Omental fat pad (tissue), 4 donors: ENCODE data around the gene LRPAP1. TPM values are rescaled to one million over a fixed set of nuclear protein-coding genes. Genes with fewer than 3 reads are reported as not detected.
"Not testable (repeated sequence)": the region's sequence is repeated elsewhere in the genome, so short reads cannot be mapped to it uniquely, and the experiment has no call there.

ENCODE experiments used
- ATAC-seq: fragments of 150-250 bp; one replicate; pipeline ENCODE4 v1.9.1; 2016; ENCODE audit warnings: mild to moderate bottlenecking, moderate library complexity; ENCODE audit not compliant: low FRiP score
- DNase-seq: peaks from one replicate; pipeline ENCODE4 v3.0.0-alpha.2; 2019; ENCODE audit warnings: low spot score
- total RNA-seq, 4 donors: library from RNA; depleted of rRNA; stranded (reverse); fragments of >200 nt; gene quantifications; one replicate each; pipeline ENCODE4 v1.1.0, GENCODE V29; 2016
- TF ChIP-seq, protein P1 (sequence below), 3 donors: fragments of 450-650 bp; IDR thresholded peaks; one replicate each; pipeline ENCODE4 v1.5.1; 2016 to 2017; ENCODE audit warnings: antibody characterized with exemption in 3 of 3, mild to moderate bottlenecking in 3 of 3, moderate library complexity in 2 of 3

LRPAP1 gene
- total RNA-seq, 4 donors from 2014 or later, result 119 to 141 (median 127) TPM

GRCh38 chr4:3572363-3572762, 40.1 kb upstream of the LRPAP1 start:
- TF ChIP-seq, protein P1, sequence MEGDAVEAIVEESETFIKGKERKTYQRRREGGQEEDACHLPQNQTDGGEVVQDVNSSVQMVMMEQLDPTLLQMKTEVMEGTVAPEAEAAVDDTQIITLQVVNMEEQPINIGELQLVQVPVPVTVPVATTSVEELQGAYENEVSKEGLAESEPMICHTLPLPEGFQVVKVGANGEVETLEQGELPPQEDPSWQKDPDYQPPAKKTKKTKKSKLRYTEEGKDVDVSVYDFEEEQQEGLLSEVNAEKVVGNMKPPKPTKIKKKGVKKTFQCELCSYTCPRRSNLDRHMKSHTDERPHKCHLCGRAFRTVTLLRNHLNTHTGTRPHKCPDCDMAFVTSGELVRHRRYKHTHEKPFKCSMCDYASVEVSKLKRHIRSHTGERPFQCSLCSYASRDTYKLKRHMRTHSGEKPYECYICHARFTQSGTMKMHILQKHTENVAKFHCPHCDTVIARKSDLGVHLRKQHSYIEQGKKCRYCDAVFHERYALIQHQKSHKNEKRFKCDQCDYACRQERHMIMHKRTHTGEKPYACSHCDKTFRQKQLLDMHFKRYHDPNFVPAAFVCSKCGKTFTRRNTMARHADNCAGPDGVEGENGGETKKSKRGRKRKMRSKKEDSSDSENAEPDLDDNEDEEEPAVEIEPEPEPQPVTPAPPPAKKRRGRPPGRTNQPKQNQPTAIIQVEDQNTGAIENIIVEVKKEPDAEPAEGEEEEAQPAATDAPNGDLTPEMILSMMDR (IDR thresholded peaks at IDR 0.05), result no peak
- ATAC-seq (no peak), DNase-seq (no peak)

DNA sequence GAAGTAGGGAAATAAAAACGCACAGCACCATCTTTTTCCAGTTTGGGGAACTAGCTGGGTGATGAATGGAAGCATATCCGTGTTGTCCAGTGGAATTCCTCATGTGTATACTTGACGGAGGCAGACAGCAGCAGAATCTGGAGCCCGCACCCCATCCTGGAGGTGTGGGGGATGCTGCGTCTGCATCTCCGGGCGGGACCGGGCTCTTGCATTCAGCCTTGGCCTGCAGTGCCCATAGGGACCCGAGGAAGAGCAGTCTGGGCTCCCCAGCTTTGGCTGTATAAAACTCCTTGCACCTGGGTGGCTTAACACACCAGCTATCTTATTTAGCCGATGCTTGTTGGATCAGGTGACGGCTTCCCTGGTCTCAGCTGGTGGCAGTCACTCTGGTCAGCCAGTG, 39.7 kb upstream of the LRPAP1 start:
- TF ChIP-seq, protein P1 (IDR thresholded peaks at IDR 0.05), result no peak
- no peak for DNase-seq
- ATAC-seq, result no peak

DNA sequence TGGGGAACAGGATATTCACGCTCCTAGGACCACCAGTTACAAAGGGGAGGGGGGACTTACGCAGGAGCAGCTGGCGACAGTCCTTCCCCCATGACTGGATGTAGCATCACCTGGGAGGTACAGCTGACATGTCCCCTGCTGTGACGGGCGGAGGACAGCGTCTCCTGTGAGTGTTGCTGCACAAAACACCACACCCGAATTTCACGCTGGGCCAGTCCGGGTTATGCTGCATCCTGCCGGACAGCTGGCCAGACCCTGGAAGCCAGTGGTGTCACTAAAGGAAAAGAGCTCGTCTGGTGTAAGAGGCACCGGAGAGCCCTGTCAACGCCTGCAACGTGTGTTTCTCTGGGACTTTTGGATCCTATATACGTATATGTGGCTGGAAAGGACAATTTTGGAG, 38.7 kb upstream of the LRPAP1 start:
- DNase-seq, ATAC-seq: not testable (repeated sequence)

GRCh38 chr4:3569611-3570010, 37.4 kb upstream of the LRPAP1 start:
- not testable (repeated sequence) for DNase-seq, ATAC-seq

DNA sequence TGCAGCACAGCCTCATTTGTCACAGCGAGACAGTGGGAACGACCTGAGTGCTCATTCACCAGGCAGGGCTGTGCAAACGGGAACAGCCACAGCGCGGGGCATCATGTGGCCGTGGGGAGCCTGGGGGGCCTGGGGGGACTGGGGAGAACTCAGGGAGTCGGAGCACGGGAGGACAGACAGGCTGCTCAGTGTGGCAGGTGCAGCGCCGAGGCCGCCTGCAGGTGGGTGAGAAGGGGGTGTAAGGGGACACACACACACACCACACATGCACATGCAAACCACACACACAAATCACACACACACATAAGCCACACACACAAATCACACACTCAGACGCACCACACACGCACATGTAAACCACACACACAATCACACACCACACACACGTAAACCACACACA, 34.5 kb upstream of the LRPAP1 start:
- not testable (repeated sequence) for ATAC-seq, DNase-seq

DNA sequence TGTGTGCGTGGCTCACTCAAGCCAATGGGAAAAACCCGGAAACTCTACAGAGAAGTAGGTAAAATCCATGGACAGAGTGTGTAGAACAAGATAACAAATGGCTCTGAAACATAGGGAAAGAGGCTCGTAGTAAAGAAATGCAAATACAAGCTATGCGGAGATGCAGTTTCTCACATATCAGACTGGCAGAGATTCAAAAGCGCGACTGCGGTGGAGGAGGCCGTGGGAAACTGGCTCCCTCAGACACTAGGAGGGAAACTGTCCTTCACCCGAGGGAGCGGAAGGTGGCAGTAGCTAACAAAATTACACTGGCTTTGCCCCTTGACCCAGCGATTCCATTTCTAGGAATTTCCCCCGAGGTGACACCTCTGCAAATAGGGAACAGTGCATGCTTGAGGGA, 34.1 kb upstream of the LRPAP1 start:
- DNase-seq, ATAC-seq: not testable (repeated sequence)

DNA sequence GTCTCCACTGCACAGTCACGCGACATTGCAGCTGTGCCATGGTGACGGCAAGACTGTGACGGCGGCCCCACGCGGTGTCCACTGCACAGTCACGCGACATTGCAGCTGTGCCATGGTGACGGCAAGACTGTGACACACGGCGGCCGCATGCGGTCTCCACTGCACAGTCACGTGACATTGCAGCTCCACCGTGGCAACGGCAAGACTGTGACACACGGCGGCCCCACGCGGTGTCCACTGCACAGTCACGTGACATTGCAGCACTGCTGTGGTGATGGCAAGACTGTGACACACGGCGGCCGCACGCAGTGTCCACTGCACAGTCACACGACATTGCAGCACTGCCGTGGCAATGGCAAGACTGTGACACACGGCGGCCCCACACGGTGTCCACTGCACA, 32.7 kb upstream of the LRPAP1 start:
- not testable (repeated sequence) for DNase-seq, ATAC-seq

DNA sequence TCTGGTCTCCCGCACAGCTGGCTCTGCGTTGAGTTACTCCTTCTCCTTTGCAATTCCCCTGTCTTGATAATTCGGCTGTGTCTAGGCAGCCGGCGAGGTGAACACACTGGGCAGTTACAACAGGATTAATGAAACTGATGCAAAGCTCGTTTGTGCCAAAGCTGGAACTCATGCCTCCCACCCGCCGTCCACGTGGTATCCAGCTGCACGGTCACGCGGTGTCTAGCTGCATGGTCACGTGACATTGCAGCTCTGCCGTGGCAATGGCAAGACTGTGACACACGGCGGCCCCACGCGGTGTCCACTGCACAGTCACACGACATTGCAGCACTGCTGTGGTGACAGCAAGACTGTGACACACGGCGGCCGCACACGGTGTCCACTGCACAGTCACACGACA, 31.2 kb upstream of the LRPAP1 start:
- no peak for DNase-seq
- TF ChIP-seq, protein P1 (IDR thresholded peaks at IDR 0.05), result no peak
- no peak for ATAC-seq

DNA sequence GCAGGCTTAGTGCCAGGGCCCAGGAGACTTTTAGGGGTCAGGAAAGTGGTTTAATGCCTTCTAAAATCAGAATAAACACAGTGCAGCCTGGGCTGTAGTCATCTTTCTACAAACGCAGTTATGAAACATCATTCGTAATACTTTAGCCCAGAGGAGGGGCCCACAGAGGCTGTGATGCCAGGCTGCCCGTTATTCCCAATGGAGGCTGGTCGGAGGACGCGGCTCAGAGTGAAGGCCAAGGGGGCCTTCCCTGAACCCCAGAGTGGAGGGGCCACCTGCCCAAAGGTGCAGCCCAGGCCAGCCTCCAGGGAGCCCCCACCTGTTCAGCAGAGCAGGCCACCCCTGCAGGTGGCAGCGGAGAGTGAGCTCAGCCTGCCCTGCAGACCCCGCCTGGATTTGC, 29.9 kb upstream of the LRPAP1 start:
- not testable (repeated sequence) for DNase-seq, ATAC-seq

GRCh38 chr4:3560465-3560864, 28.2 kb upstream of the LRPAP1 start:
- not testable (repeated sequence) for DNase-seq, ATAC-seq

- ATAC-seq, DNase-seq: not testable (repeated sequence)
Observed at GRCh38 chr4:3559381-3560290, 27.4 kb upstream of the LRPAP1 start.

- DNase-seq, result not testable (repeated sequence)
Observed at GRCh38 chr4:3558514-3558836, 26.3 kb upstream of the LRPAP1 start.

GRCh38 chr4:3557676-3558513, 25.7 kb upstream of the LRPAP1 start:
- ATAC-seq, DNase-seq: not testable (repeated sequence)

More at GRCh38 chr4:3558514-3558836, 26.3 kb upstream of the LRPAP1 start:
- ATAC-seq, result not testable (repeated sequence)

GRCh38 chr4:3557088-3557492, 24.9 kb upstream of the LRPAP1 start:
- DNase-seq, ATAC-seq: not testable (repeated sequence)

DNA sequence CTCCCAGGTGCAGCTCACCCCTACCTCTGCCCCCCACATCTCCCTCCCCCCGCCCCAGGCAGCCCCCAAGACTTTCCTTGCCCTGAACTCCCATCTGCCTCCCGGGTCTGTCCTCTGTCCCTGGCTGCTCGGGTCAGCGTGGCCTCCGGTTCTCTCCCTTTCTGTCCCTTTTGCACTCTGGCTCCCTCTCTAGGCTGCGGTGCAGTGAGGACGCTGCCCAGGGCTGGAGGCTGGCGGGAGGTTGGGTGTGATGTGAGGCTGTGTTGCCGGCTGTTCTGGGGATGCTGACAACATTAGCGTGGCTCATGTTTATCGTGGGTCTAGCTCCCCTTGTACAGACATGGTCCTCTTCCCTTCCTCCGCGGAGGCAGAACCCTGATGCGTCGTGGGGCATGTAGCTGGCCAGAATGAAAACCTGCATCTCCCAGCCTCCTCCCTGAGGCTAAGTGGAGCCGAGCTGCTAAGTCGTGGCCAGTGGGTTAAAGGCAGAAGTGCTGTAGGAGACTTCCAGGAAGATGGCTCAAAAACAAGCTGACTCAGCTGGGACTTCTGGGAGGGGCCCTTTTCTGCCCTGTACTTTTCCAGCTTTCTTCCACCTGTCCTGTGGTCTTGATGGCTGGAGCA, 24.1 kb upstream of the LRPAP1 start:
- not testable (repeated sequence) for DNase-seq, ATAC-seq
